Measurements from ENCODE around the gene ENKUR. TPM values are rescaled to one million over a fixed set of nuclear protein-coding genes. Genes with fewer than 3 reads are reported as not detected.

The ENKUR gene
- total and polyA plus RNA-seq, 10 donors: 0.03 to 1.1 (median 0.32) TPM; not detected in 3

GRCh38 chr10:25024528-25024927 lies 8.6 kb upstream of the ENKUR start:
- WGBS, 5 donors: 90 to 95% (median 92%) methylated on average over 8 of the region's 8 CpGs
- H3K9me3 ChIP-seq: no peaks in the 10 kb centered on the region
- H3K27me3 ChIP-seq (replicated peaks in 1 of 7): no peaks in the 10 kb centered on the region
- intact Hi-C loops (cut with DNase I; ENCODE audit: low total_unique reads): no loop called here
- no peak for DNase-seq
- H3K36me3 ChIP-seq: no peaks in the 10 kb centered on the region
- H3K4me1 ChIP-seq: peaks cover 0 to 16% (median 4%) of the 10 kb centered on the region in 6 donors
- H3K27ac ChIP-seq: no peak overlapping the region
- TF ChIP-seq POLR2AphosphoS5 (IDR thresholded peaks at IDR 0.05): no peak
- TF ChIP-seq POLR2A (IDR thresholded peaks at IDR 0.05): no peak
- TF ChIP-seq, protein P1, sequence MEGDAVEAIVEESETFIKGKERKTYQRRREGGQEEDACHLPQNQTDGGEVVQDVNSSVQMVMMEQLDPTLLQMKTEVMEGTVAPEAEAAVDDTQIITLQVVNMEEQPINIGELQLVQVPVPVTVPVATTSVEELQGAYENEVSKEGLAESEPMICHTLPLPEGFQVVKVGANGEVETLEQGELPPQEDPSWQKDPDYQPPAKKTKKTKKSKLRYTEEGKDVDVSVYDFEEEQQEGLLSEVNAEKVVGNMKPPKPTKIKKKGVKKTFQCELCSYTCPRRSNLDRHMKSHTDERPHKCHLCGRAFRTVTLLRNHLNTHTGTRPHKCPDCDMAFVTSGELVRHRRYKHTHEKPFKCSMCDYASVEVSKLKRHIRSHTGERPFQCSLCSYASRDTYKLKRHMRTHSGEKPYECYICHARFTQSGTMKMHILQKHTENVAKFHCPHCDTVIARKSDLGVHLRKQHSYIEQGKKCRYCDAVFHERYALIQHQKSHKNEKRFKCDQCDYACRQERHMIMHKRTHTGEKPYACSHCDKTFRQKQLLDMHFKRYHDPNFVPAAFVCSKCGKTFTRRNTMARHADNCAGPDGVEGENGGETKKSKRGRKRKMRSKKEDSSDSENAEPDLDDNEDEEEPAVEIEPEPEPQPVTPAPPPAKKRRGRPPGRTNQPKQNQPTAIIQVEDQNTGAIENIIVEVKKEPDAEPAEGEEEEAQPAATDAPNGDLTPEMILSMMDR (IDR thresholded peaks at IDR 0.05 in 8 of 11, conservative IDR thresholded peaks at IDR 0.05 in 3 of 11): no peak
- H3K4me3 ChIP-seq: no peak overlapping the region

GRCh38 chr10:25023278-25023677 lies 7.3 kb upstream of the ENKUR start:
- no peak overlapping the region for H3K4me3 ChIP-seq
- WGBS, 5 donors: 25 to 50% (median 33%) methylated on average over 3 of the region's 3 CpGs
- intact Hi-C loops (cut with DNase I; ENCODE audit: low total_unique reads): no loop called here

GRCh38 chr10:25018703-25019102 lies 2.7 kb upstream of the ENKUR start:
- DNase-seq: no peak
- no peak overlapping the region for H3K27ac ChIP-seq
- intact Hi-C loops (cut with DNase I; ENCODE audit: low total_unique reads): loop anchor here (10.0 kb wide), 1 partner anchor 294 kb away; the partner anchor contains the start of gene ARHGAP21
- peaks cover 7 to 30% (median 21%) of the 10 kb centered on the region in 6 donors for H3K4me1 ChIP-seq
- no peak for TF ChIP-seq POLR2AphosphoS5 (IDR thresholded peaks at IDR 0.05)
- TF ChIP-seq, protein P1 (IDR thresholded peaks at IDR 0.05 in 8 of 11, conservative IDR thresholded peaks at IDR 0.05 in 3 of 11): no peak
- no peak for TF ChIP-seq POLR2A (IDR thresholded peaks at IDR 0.05)
- H3K36me3 ChIP-seq: no peaks in the 10 kb centered on the region
- no peak overlapping the region for H3K4me3 ChIP-seq
- no peaks in the 10 kb centered on the region for H3K27me3 ChIP-seq (replicated peaks in 1 of 7)
- no peaks in the 10 kb centered on the region for H3K9me3 ChIP-seq
- 91 to 97% (median 95%) methylated on average over 3 of the region's 3 CpGs for WGBS, 5 donors

More at GRCh38 chr10:25023278-25023677, 7.3 kb upstream of the ENKUR start:
- TF ChIP-seq, protein P1 (IDR thresholded peaks at IDR 0.05 in 8 of 11, conservative IDR thresholded peaks at IDR 0.05 in 3 of 11): no peak
- TF ChIP-seq POLR2AphosphoS5 (IDR thresholded peaks at IDR 0.05) (no peak), POLR2A (IDR thresholded peaks at IDR 0.05) (no peak)
- no peak for DNase-seq
- Histone ChIP-seq H3K4me1 (peaks cover 0 to 16% (median 5%) of the 10 kb centered on the region in 6 donors), H3K27me3 (replicated peaks in 1 of 7) (no peaks in the 10 kb centered on the region), H3K36me3 (no peaks in the 10 kb centered on the region), H3K9me3 (no peaks in the 10 kb centered on the region), H3K27ac (peak overlapping the region in 3 of 8 donors; percentile 30 to 38 (median 35))

DNA sequence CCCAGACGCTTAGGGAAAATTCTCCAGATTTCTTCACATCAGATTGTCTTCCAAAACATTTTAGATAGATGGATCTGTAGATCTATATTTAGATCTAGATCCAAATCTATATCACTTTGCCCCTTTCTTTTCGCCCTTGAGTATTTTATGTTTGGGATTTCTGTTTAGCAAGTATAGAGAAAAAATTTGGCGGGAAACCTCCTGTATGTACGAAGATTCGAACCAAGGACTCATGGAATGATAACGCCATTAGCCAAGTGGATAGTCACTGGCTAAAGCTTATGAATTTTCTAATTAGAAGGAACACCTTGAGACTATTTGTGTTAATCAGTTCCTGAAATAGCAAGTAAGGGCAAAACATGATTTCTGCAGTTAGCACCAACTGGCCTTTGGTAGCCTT lies 1.7 kb upstream of the ENKUR start:
- Histone ChIP-seq H3K36me3 (no peaks in the 10 kb centered on the region), H3K4me3 (peak overlapping the region in 5 of 8 donors; percentile 71 to 91 (median 82)), H3K9me3 (no peaks in the 10 kb centered on the region), H3K27ac (peak overlapping the region; percentile 88 to 93 (median 90)), H3K4me1 (peaks cover 7 to 26% (median 18%) of the 10 kb centered on the region in 6 donors), H3K27me3 (replicated peaks in 1 of 7) (no peaks in the 10 kb centered on the region)
- DNase-seq: no peak
- TF ChIP-seq POLR2AphosphoS5 (IDR thresholded peaks at IDR 0.05) (no peak), POLR2A (IDR thresholded peaks at IDR 0.05) (no peak)
- TF ChIP-seq, protein P1 (IDR thresholded peaks at IDR 0.05 in 8 of 11, conservative IDR thresholded peaks at IDR 0.05 in 3 of 11): no peak
- intact Hi-C loops (cut with DNase I; ENCODE audit: low total_unique reads): loop anchor here (10.0 kb wide), 1 partner anchor 293 kb away; the partner anchor contains the start of gene ARHGAP21
- 90 to 97% (median 93%) methylated on average over 6 of the region's 6 CpGs for WGBS, 5 donors
